T-helper 9 cell (primary cell): ENCODE measurements around the gene CAV1.

Experiments used
- DNase-seq: peaks from one replicate; pipeline ENCODE4 v3.0.0-alpha.2; 2020

Gene CAV1

GRCh38 chr7:116532102-116532688 lies 7.4 kb downstream of the CAV1 start:
- no peak for DNase-seq

- DNase-seq: no peak
These were observed 10.0 kb downstream of the CAV1 start for GRCh38 chr7:116534790-116535189.

GRCh38 chr7:116535416-116535815 lies 10.6 kb downstream of the CAV1 start:
- DNase-seq: no peak

- DNase-seq: no peak
These were observed 13.3 kb downstream of the CAV1 start for GRCh38 chr7:116538138-116538537.

- DNase-seq: no peak
These were observed 15.0 kb downstream of the CAV1 start for GRCh38 chr7:116539879-116540278.

GRCh38 chr7:116540743-116541142 lies 15.9 kb downstream of the CAV1 start:
- no peak for DNase-seq

- DNase-seq: no peak
These were observed 17.1 kb downstream of the CAV1 start for GRCh38 chr7:116541951-116542350.

GRCh38 chr7:116542618-116543017 lies 17.8 kb downstream of the CAV1 start:
- no peak for DNase-seq

- no peak for DNase-seq
These were observed 18.8 kb downstream of the CAV1 start for GRCh38 chr7:116543664-116544063.

- DNase-seq: no peak
These were observed 19.7 kb downstream of the CAV1 start for GRCh38 chr7:116544487-116544886.

- DNase-seq: no peak
These were observed 20.7 kb downstream of the CAV1 start for GRCh38 chr7:116545411-116545993.

- DNase-seq: no peak
These were observed 21.2 kb downstream of the CAV1 start for GRCh38 chr7:116546054-116546453.

- no peak for DNase-seq
These were observed 22.1 kb downstream of the CAV1 start for GRCh38 chr7:116546916-116547315.

GRCh38 chr7:116547347-116547746 lies 22.5 kb downstream of the CAV1 start:
- no peak for DNase-seq

- no peak for DNase-seq
These were observed 23.7 kb downstream of the CAV1 start for GRCh38 chr7:116548506-116548905.

- no peak for DNase-seq
These were observed 24.5 kb downstream of the CAV1 start for GRCh38 chr7:116549370-116549769.

GRCh38 chr7:116551692-116552091 lies 26.9 kb downstream of the CAV1 start:
- no peak for DNase-seq

- no peak for DNase-seq
These were observed 27.8 kb downstream of the CAV1 start for GRCh38 chr7:116552602-116553001.

- no peak for DNase-seq
These were observed 28.5 kb downstream of the CAV1 start for GRCh38 chr7:116553168-116553964.

- DNase-seq: no peak
These were observed 29.6 kb downstream of the CAV1 start for GRCh38 chr7:116554436-116554835.

- no peak for DNase-seq
These were observed 30.1 kb downstream of the CAV1 start for GRCh38 chr7:116554911-116555310.

GRCh38 chr7:116557066-116557585 lies 32.3 kb downstream of the CAV1 start:
- no peak for DNase-seq

- DNase-seq: no peak
These were observed 33.1 kb downstream of the CAV1 start for GRCh38 chr7:116557901-116558300.
